ENCODE results near the gene CAMTA1.

The CAMTA1 gene

GRCh38 chr1:7533006-7533405, 747.8 kb downstream of the CAMTA1 start:
- DNase-seq: no peak

DNA sequence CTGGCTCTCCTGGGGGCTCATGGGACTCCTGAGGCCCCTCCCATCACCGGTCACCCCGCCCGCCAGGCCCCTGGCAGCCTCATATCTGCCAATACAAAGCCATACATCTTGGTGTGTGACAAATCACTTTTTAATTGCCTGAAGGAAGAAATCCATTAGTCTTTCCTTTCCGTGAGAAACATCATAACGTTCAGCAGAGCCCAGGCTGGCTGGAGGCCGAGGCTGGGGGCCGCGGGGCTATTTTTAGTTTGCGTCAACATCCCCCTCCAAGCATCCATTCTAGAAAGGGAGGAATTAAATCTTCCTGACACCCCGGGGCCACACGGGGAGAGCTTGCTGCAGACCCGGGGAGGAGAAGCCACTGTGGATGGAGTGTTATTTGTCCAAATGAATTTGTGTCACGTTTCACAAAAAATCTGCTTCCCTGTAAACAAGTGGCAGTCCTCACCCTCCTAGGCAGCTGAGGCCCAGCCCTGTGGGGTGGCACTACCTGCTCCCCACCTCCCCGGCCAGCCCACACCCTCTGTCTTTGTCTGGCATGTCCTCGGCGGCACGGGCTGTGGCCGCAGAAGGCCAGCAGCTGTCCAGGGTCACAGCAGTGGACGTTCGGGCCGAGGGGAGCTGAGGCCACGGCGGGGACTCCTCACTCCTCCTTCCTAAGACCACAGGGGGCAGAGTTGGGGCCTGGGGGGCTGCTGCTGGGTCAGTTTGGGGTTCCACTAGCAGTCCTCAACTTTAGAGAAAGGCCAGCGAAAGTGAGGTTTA, 749.0 kb downstream of the CAMTA1 start:
- DNase-seq: no peak

- DNase-seq: no peak
Observed at GRCh38 chr1:7535016-7535415, 749.8 kb downstream of the CAMTA1 start.

DNA sequence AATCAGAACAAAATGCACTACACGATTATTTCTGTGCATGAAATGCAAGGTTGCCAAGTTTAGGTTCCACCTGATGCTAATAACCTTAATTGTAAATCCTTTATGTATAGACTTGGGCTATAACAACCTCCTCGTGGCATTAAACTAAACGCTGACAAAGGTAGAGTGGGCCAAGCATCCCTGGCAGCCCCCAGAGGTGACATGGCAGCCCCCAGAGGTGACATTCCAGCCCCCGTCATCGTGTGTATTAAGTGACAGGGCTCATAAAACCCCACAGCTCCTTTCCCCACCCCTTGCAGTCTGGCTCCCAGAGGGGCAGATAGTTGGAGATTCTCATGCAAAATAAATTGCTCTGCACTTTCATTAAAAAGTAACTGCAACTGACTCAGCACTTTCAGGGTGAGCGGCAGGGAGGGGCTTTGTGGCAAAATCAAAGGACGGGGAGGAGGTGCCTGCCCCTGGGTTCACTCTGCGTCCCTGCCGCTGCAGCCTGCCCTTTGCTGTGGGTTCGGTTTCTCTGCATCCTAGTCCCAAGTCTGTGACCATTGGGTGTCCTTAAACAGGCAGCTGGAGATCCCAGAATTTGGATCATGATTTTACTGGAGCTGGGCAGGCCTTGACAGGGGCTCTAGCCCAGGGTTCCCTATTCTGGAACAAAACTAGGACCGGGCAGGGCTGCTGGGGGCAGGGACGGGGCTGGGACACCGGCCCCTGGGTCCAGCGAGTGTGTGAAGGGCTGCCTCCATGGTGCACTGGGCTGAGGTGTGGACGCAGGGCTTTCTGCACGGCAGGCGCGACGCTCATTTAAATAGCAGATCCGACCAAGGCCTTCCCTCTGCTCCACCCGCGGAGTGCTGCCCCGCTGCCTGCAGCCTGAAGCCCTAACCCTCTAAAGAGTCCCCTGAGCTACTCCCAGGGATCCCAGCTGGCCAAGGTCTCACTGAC, 751.0 kb downstream of the CAMTA1 start:
- DNase-seq: no peak

- DNase-seq: no peak
Observed at GRCh38 chr1:7536891-7537591, 751.8 kb downstream of the CAMTA1 start.

DNA sequence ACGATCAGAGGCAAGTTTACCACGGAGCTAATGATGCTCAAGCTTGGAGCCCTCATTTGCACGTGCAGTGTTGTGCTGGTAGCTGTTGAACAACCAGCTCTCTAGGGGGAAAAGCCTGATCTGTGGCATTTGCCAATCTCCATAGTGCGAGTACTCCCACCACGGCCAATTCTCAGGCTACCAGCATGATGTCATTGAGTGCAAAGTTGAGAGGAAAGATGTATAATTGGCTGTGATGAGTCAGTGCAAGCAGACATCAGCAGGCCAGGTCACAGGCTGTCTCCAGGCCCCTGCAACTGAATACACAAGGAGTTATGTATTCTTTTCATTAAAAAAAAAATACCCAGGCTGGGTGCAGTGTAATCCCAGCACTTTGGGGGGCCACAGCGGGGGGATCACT, 752.8 kb downstream of the CAMTA1 start:
- DNase-seq: no peak

GRCh38 chr1:7538849-7539768, 753.9 kb downstream of the CAMTA1 start:
- no peak for DNase-seq

DNA sequence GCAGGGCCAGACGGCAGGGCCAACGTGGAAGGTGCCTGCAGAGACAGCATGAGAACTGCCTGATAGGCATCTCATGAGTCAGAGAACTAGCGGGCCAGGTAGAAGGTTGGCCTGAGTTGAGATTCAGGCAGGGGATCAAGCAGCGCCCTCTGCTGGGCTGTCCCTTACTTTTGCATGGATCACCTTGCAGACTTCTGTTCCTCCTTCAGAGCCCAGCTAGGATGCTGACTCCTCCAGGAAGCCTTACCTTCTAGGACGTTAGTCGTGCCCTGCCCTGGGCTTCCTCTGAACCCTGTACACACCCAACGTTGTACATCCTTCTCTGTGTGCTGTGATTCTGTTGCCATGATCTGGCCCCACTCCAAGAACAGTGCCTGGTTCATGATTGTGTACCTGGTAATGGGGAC, 754.5 kb downstream of the CAMTA1 start:
- no peak for DNase-seq

GRCh38 chr1:7540816-7541215, 755.6 kb downstream of the CAMTA1 start:
- DNase-seq: no peak

DNA sequence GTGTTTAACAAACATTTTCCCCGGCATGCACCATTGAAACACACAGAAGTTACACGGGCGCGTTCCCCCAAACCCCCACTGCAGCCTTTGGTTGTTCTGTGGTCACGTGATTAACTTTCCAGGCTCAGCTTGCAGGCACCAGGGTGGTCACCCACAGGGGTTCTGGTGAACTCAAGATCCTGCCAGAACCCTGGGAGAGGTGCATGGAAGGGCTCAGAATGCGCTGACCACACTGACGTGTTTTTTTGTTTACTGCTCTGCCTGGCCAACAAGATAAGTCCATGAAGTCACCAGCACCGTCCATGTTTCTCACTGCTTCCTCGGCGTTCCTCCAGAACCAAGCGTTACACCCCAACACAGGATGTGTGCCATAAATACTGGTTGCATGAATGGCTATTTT, 756.4 kb downstream of the CAMTA1 start:
- no peak for DNase-seq

- no peak for DNase-seq
Observed at GRCh38 chr1:7543718-7544090, 758.5 kb downstream of the CAMTA1 start.

GRCh38 chr1:7549277-7550161, 764.3 kb downstream of the CAMTA1 start:
- DNase-seq: no peak

DNA sequence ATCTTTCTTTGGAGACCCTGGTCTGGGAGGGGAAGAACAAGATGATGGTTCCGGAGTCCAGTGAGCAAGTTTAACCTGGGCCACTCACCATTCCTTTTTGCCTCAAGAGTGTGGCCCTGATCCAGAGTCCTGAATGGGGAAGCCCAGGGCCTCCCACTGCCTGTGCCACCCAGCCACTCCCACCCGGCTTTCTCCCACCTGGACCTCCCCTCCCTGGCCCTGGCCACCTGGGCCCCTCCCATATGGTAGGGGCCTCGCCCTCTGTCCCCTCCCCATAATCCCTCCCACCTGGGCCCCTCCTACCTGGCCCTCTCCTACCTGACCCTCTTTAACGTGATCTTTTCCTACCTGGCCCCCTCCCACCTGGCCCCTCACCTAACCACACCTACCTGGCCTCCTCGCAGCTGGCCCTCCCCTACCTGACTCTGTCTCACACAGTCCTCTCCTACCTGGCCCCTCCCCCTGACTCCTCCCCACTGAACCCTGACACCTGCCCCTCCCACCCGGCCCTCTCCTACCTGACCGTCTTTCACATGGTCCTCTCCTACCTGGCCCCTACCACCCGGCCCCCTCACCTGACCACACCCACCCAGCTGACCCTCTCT, 765.1 kb downstream of the CAMTA1 start:
- no peak for DNase-seq

- DNase-seq: no peak
Observed at GRCh38 chr1:7550981-7551380, 765.7 kb downstream of the CAMTA1 start.

GRCh38 chr1:7551442-7551841, 766.2 kb downstream of the CAMTA1 start:
- DNase-seq: no peak

DNA sequence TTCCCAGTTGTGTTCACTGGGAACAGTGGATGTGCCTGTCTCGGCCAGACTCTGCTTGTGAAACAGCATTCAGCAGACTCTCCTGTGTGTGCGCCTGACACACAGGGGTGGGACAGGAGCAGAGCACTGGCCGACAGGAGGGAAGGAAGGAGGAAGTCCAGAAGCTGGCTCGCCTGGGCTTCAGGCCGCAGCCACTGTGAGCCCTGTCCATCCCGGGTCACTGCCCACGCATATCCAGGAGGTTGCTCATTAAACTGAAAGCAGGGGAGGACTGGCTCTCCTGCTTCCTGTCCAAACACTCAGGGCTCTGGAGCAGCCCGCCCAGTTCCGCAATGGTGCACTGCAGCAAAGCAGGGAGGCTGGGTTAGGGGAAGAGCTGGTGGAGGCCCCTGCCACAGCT, 767.1 kb downstream of the CAMTA1 start:
- no peak for DNase-seq

DNA sequence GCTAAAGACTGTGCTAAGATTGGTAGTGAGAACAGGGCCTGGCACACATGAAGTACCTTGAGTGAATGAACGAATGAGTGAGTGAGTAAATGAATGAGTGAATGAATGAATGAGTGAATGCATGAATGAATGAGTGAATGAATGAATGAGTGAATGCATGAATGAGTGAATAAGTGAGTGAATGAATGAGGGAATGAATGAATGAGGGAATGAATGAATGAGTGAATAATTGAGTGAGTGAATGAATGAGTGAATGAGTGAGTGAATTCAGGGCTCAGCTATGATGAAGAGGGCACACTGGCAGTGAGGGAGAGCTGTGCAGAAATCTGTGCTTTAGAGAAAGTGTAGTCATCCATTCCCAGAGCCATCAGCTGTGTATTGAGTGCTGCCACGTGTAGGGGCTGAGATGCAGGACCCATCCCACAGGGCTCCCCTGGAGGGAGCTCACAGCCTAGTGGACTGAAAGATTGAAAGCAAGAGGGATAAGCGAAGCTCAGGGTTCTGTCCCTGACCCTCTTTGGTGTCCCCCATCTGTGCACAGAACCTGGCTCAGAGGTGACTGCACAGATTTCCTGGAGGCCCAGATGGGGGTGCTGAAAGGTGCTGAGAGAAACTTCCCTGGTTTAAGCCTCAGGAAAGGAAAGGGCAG, 767.9 kb downstream of the CAMTA1 start:
- DNase-seq: no peak

DNA sequence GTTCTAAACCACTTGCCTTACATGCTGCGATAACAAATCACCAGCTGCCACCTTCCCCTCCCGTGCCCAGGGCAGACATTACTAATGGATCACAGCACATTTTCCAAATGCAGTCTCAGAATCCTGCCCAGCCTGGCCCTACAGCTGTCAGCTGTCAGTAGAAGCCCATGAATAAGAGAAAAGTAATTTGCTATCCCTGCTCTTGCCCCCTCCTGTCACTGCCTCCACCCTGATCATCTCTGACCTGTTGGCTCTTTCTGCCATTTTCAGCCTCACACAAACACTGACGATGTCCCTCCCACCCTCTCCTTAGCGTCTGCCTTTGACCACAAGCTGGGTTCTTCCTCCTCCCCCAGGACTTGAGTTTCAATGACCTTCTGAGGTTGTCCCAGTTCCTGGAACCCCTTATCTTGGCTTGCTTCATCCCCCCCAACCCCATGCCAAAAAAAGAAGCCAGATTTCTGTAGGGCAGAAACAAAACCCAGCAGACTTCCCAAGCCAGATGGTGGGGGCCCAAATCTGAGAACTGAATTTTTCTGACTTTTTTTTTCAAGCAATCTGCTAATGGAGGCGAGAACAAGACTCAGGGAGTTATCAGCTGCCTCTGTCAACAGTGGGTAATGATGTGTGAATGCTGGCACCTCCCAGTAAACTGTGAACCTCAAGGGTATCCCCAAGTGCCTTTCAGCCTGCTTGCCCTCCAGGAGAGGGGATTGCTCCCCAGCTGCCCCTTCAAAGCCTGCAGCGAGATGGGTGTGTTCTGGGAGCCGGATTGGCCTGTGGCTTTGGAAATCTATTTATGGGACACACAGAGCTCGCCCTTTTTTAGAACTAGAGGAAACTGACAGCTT, 769.4 kb downstream of the CAMTA1 start:
- no peak for DNase-seq

Data from activated CD8-positive, alpha-beta memory T cell treated with anti-CD3 and anti-CD28 coated beads for 24 hours (primary cell).